Stimulated activated CD8-positive, alpha-beta memory T cell treated with anti-CD3 and anti-CD28 coated beads, Interleukin-12 subunit alpha, Interleukin-12 subunit beta, amount 100 ng/mL, for 4 hours (primary cell): Measurements from ENCODE around the gene UGP2.
"Not testable (repeated sequence)": the region's sequence is repeated elsewhere in the genome, so short reads cannot be mapped to it uniquely, and the experiment has no call there.

Experiments used
- DNase-seq: peaks from one replicate; pipeline ENCODE4 v3.0.0-alpha.2; 2020; ENCODE audit warnings: low read depth

Gene UGP2

GRCh38 chr2:63893163-63893562 lies 51.5 kb downstream of the UGP2 start:
- DNase-seq = no peak

- no peak for DNase-seq
These were observed 52.5 kb downstream of the UGP2 start for GRCh38 chr2:63894167-63894566.

DNA sequence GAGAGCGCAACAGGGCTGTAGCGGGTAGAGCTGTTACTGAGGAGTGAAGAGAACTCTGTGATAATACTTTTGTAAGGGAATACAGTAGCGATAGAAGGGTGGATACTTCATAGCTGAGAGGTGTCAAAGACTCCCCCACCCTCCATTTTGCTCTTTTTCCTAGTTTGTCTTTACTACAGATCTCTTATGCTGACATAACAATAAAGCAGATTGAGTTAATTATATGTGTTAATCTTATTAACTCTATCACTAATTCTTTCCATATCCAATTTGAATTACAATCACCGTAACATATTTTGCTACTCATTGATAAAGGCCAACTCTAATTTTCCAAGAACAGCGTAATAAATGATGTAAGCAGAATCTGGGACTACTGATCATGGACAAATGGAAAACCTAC lies 57.1 kb downstream of the UGP2 start:
- no peak for DNase-seq

GRCh38 chr2:63899639-63900038 lies 57.9 kb downstream of the UGP2 start:
- no peak for DNase-seq

GRCh38 chr2:63902149-63902548 lies 60.5 kb downstream of the UGP2 start:
- DNase-seq = no peak

GRCh38 chr2:63903003-63903402 lies 61.3 kb downstream of the UGP2 start:
- no peak for DNase-seq

GRCh38 chr2:63914311-63914710 lies 72.6 kb downstream of the UGP2 start:
- no peak for DNase-seq

GRCh38 chr2:63926815-63927214 lies 85.1 kb downstream of the UGP2 start:
- no peak for DNase-seq

GRCh38 chr2:63932104-63932503 lies 90.4 kb downstream of the UGP2 start:
- not testable (repeated sequence) for DNase-seq
